HEK293T (cell line): ENCODE measurements around the gene POLR1E.
"Not testable (repeated sequence)": the region's sequence is repeated elsewhere in the genome, so short reads cannot be mapped to it uniquely, and the experiment has no call there.

Experiments
- FOXM1 ChIP-seq: fragments of 450-650 bp; IDR thresholded peaks from 2 replicates; pipeline ENCODE4 v1.6.1; 2017; ENCODE audit warnings: mild to moderate bottlenecking, borderline replicate concordance
- PKNOX1 ChIP-seq: fragments of 450-650 bp; IDR thresholded peaks from 2 replicates; pipeline ENCODE4 v1.6.1; 2016

- TF ChIP-seq PKNOX1, FOXM1: not testable (repeated sequence)
Observed at GRCh38 chr9:37467530-37467929, 18.2 kb upstream of the POLR1E start.
